Stimulated activated naive CD8-positive, alpha-beta T cell treated with anti-CD3 and anti-CD28 coated beads, Interleukin-15, amount 100 ng/mL, for 72 hours (primary cell): ENCODE data around the gene ARHGEF7.

Source experiments
- ATAC-seq: fragments of 150-1000 bp; cut with Tn5 transposase; 2 replicates; pipeline ENCODE4 v1.10.0; 2021; ENCODE audit warnings: mild to moderate bottlenecking, moderate library complexity
- DNase-seq, 2 donors: peaks; one replicate each; pipeline ENCODE4 v3.0.0; 2021 to 2022
- H3K27ac Mint-ChIP-seq, 2 donors: one replicate each; pipeline ENCODE4 v1.8.0; 2022; ENCODE audit warnings: mild to moderate bottlenecking in 2 of 2, mixed read lengths in 2 of 2, moderate library complexity in 2 of 2
- H3K27me3 Mint-ChIP-seq: one replicate; pipeline ENCODE4 v1.8.0; 2022; ENCODE audit warnings: mixed read lengths
- H3K4me1 Mint-ChIP-seq: one replicate; pipeline ENCODE4 v1.8.0; 2022; ENCODE audit warnings: mild to moderate bottlenecking, mixed read lengths
- H3K4me3 Mint-ChIP-seq, 2 donors: one replicate each; pipeline ENCODE4 v1.8.0; 2022; ENCODE audit warnings: mild to moderate bottlenecking in 2 of 2, mixed read lengths in 2 of 2, moderate library complexity in 1 of 2
- H3K9me3 Mint-ChIP-seq, 2 donors: one replicate each; pipeline ENCODE4 v1.8.0; 2022; ENCODE audit warnings: mixed read lengths in 2 of 2

ARHGEF7 gene

GRCh38 chr13:111281751-111282311 is 166.7 kb downstream of the ARHGEF7 start:
- Mint-ChIP-seq H3K27ac (no peak overlapping the region), H3K4me3 (no peak overlapping the region), H3K27me3 (no peaks in the 10 kb centered on the region), H3K4me1 (no peaks in the 10 kb centered on the region), H3K9me3 (no peaks in the 10 kb centered on the region)
- ATAC-seq (no peak), DNase-seq (no peak)

DNA sequence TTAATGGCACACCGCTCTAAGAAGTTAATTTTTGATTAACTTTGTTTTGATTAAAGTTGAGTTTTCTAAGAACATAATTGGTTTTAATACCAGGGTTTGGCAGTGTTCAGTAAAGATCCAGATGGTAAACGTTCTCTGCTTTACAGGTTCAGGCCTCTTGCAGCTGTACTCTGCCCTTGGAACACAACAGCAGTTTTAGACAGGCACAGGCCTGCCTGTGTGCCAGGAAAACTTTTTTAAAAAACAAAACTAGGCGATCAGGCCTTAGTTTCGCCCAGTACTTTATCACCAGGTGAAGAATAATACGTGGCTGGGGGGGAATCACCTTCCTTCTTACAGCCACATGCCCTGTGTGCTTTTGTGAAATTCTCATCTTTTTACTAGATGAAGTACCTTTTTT is 167.3 kb downstream of the ARHGEF7 start:
- H3K4me1 Mint-ChIP-seq = no peaks in the 10 kb centered on the region
- H3K9me3 Mint-ChIP-seq = no peaks in the 10 kb centered on the region
- no peak overlapping the region for H3K4me3 Mint-ChIP-seq
- DNase-seq (no peak), ATAC-seq (no peak)
- no peak overlapping the region for H3K27ac Mint-ChIP-seq
- no peaks in the 10 kb centered on the region for H3K27me3 Mint-ChIP-seq

DNA sequence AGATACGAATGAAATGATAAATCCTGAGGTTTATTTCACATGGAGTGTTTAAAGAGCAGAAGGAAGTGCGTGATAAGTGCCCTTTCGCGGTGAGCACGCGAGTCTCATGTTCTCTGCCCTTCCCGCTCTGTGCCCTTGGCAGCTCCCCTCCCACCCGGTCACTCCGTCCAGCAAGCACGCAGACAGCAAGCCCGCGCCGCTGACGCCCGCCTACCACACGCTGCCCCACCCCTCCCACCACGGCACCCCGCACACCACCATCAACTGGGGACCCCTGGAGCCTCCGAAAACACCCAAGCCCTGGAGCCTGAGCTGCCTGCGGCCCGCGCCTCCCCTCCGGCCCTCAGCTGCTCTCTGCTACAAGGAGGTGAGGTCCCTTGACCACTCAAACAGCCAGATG is 167.9 kb downstream of the ARHGEF7 start:
- Mint-ChIP-seq H3K27ac (peak overlapping the region in 1 of 2 donors; percentile 74), H3K9me3 (no peaks in the 10 kb centered on the region), H3K4me1 (no peaks in the 10 kb centered on the region), H3K27me3 (no peaks in the 10 kb centered on the region), H3K4me3 (no peak overlapping the region)
- ATAC-seq (no peak), DNase-seq (no peak)

- peak overlapping the region in 1 of 2 donors; percentile 74 for H3K27ac Mint-ChIP-seq
- H3K4me1 Mint-ChIP-seq = no peaks in the 10 kb centered on the region
- no peak for ATAC-seq
- H3K4me3 Mint-ChIP-seq = no peak overlapping the region
- no peaks in the 10 kb centered on the region for H3K9me3 Mint-ChIP-seq
- no peak for DNase-seq
- no peaks in the 10 kb centered on the region for H3K27me3 Mint-ChIP-seq
Measured at GRCh38 chr13:111283457-111283856, 168.3 kb downstream of the ARHGEF7 start.

GRCh38 chr13:111283991-111284390 is 168.9 kb downstream of the ARHGEF7 start:
- H3K4me3 Mint-ChIP-seq = no peak overlapping the region
- peak overlapping the region in 1 of 2 donors; percentile 0 for H3K27ac Mint-ChIP-seq
- ATAC-seq (no peak), DNase-seq (no peak)
- no peaks in the 10 kb centered on the region for H3K9me3 Mint-ChIP-seq
- H3K4me1 Mint-ChIP-seq = no peaks in the 10 kb centered on the region
- H3K27me3 Mint-ChIP-seq = no peaks in the 10 kb centered on the region

- no peaks in the 10 kb centered on the region for H3K9me3 Mint-ChIP-seq
- no peaks in the 10 kb centered on the region for H3K27me3 Mint-ChIP-seq
- H3K27ac Mint-ChIP-seq = no peak overlapping the region
- no peak overlapping the region for H3K4me3 Mint-ChIP-seq
- H3K4me1 Mint-ChIP-seq = no peaks in the 10 kb centered on the region
- no peak for ATAC-seq
- DNase-seq = no peak
Measured at GRCh38 chr13:111284565-111284964, 169.5 kb downstream of the ARHGEF7 start.

DNA sequence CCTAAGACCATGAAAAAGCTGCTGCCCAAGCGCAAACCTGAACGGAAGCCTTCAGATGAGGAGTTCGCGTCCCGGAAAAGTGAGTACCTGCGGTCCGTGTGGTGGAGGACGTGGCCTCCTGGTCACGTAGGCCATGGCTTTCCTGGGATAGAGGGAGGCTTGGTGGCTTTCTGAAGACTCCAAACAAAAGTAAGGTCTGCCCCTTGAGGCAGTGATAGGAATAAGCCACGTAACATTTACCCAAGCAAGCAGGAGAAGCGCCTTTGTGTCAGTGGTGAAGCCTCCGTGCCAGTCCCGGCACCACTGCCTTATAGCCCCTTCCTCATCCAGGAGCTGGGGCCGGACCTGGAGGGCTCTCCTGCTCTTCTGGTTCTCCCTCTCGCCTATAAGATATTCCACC is 171.1 kb downstream of the ARHGEF7 start:
- no peak for DNase-seq
- Mint-ChIP-seq H3K4me3 (no peak overlapping the region), H3K27ac (peak overlapping the region in 1 of 2 donors; percentile 76)

GRCh38 chr13:111286749-111287148 is 171.6 kb downstream of the ARHGEF7 start:
- Mint-ChIP-seq H3K27me3 (no peaks in the 10 kb centered on the region), H3K4me3 (no peak overlapping the region), H3K27ac (peak overlapping the region; percentile 75 to 94), H3K9me3 (no peaks in the 10 kb centered on the region), H3K4me1 (no peaks in the 10 kb centered on the region)
- ATAC-seq (no peak), DNase-seq (no peak)

More for the DNA sequence above, 171.1 kb downstream of the ARHGEF7 start:
- no peaks in the 10 kb centered on the region for H3K27me3 Mint-ChIP-seq
- H3K9me3 Mint-ChIP-seq = no peaks in the 10 kb centered on the region
- H3K4me1 Mint-ChIP-seq = no peaks in the 10 kb centered on the region
- no peak for ATAC-seq

- DNase-seq (no peak), ATAC-seq (no peak)
- H3K27me3 Mint-ChIP-seq = no peaks in the 10 kb centered on the region
- H3K27ac Mint-ChIP-seq = peak overlapping the region; percentile 75 to 94
- H3K4me1 Mint-ChIP-seq = no peaks in the 10 kb centered on the region
- H3K4me3 Mint-ChIP-seq = no peak overlapping the region
- no peaks in the 10 kb centered on the region for H3K9me3 Mint-ChIP-seq
Measured at GRCh38 chr13:111287201-111287600, 172.1 kb downstream of the ARHGEF7 start.

DNA sequence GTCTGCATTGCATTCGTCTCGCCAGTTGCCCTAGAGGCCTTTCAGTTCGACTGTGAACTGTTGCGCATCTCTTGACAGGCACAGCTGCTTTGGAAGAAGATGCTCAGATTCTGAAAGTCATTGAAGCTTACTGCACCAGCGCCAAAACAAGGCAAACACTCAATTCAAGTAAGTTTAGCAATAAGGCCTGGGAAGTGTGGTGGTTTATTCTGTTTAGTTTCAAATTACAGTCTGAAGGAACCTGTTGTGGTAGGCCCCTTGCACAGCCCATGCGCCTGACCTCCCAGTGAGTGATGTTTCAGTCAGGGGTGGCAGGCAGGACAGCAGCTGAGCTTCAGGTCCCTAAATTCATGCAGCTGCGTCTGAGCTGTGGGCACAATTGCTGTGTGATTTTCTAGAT is 173.2 kb downstream of the ARHGEF7 start:
- Mint-ChIP-seq H3K27ac (no peak overlapping the region), H3K9me3 (no peaks in the 10 kb centered on the region), H3K4me1 (no peaks in the 10 kb centered on the region), H3K4me3 (no peak overlapping the region), H3K27me3 (no peaks in the 10 kb centered on the region)
- no peak for DNase-seq
- ATAC-seq = no peak

DNA sequence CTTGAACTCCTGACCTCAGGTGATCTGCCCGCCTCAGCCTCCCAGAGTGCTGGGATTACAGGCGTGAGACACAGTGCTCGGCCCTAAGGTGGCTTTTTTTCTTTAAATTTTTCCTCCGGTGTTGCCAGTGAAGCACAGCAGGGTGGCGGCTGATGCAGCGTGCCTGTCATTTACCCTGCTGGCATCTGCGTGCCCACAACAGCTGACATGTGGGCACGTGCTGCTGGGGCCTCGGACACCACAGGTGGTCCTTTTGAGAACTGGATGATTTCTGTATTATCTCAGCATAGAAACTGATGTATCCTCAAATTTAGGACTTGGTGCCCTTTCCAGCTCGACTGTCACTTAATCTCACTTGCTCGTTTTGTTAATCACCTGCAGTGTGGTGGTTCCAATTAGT is 174.1 kb downstream of the ARHGEF7 start:
- no peaks in the 10 kb centered on the region for H3K4me1 Mint-ChIP-seq
- no peak overlapping the region for H3K27ac Mint-ChIP-seq
- no peak for ATAC-seq

DNA sequence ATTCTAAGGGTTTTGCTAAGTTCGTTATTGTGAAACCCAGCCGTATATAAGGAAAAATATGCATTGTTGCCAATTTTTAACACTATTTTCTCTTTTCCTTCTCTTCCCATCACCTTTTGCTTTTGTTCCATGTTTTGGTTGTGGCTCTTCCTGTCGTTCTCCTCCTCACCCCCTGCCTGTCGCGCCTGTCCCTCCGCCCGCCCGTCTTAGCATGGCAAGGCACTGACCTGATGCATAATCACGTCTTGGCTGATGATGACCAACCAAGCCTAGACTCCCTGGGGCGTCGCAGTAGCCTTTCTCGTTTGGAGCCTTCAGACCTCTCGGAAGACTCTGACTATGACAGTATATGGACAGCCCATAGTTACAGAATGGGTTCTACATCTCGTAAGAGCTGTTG is 176.8 kb downstream of the ARHGEF7 start:
- DNase-seq (no peak), ATAC-seq (no peak)
- Mint-ChIP-seq H3K4me3 (no peak overlapping the region), H3K27ac (no peak overlapping the region), H3K27me3 (no peaks in the 10 kb centered on the region), H3K4me1 (peaks cover 8% of the 10 kb centered on the region), H3K9me3 (no peaks in the 10 kb centered on the region)

More for the DNA sequence above, 174.1 kb downstream of the ARHGEF7 start:
- H3K27me3 Mint-ChIP-seq = no peaks in the 10 kb centered on the region
- no peaks in the 10 kb centered on the region for H3K9me3 Mint-ChIP-seq
- DNase-seq = no peak
- no peak overlapping the region for H3K4me3 Mint-ChIP-seq

DNA sequence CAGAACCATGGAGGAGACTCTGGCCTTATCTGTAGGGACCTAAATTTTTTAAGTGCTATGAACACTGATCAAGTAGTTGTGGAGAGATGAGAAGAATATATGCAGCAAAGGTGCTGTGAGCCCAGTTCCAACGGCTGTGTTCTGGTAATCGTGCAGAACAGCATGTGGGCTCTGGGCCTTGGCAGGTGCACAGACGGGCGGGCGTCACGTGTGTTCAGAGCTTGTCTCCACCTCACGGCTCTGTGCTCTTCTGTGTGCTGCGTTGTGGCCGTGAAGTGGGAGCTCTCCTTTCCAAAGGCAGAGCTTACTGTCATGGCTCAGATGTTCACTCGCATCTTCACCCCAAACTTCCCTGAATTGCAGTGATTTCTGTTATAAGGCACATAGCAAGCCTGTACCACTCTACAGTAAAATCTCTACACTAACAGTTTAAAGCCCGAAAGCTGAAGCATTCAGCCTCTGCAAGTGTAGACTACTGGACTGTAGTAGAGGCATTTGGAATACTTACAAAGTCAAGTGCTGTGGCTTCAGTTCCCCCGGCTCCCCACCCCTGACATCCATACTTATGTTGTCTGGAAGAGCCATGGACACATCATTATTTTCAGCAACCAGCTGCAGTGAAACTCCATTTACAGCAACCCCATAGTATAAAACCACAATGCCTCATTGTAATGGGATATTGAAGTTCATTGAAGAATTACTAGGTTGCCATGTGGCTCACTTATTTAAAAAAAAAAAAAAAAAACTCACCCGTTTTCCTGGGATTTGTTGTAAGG is 177.8 kb downstream of the ARHGEF7 start:
- Mint-ChIP-seq H3K27me3 (no peaks in the 10 kb centered on the region), H3K4me3 (no peak overlapping the region), H3K9me3 (no peaks in the 10 kb centered on the region), H3K4me1 (peaks cover 8% of the 10 kb centered on the region), H3K27ac (no peak overlapping the region)
- no peak for ATAC-seq
- no peak for DNase-seq

DNA sequence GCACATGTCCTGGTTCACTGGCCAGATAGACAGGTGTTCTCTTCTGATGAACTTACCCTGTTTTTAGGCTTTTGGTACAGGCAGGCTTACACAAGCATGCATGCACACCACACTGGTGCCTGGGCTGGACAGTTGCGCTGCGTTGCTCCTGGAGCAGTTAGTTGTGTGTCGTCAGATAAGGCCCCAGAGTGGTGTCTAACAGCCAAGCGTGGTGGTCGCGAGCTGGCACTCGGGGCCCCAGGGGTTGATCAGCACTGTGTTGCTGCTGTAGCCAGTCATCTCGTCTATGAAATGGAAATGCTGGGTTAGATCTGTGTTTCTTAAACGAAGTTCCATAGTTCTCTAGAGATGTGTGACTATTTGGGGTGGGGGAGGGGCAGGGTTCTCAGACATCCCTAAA is 180.8 kb downstream of the ARHGEF7 start:
- no peak overlapping the region for H3K4me3 Mint-ChIP-seq
- H3K9me3 Mint-ChIP-seq = no peaks in the 10 kb centered on the region

DNA sequence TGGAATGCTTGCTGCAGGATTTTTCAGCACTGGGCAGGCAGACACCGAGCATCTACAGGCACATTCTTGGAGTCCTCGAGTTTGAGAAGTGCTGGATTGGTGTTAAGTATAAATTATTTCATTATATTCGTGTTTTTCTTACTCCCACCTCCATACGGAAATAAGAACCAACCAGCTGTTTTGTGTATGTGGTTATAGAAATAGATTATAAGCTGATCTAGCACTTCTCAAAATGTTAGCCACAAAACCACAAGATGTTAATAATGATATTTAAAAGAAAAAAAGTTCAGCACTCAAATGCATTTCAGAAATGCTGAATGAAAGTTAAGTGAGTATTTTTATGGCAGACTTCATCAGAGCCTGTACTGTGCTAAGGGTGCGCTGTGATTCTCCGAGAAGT is 181.3 kb downstream of the ARHGEF7 start:
- H3K27me3 Mint-ChIP-seq = no peaks in the 10 kb centered on the region
- H3K4me3 Mint-ChIP-seq = no peak overlapping the region
- no peak for ATAC-seq
- H3K9me3 Mint-ChIP-seq = no peaks in the 10 kb centered on the region
- DNase-seq = no peak
- peaks cover 8% of the 10 kb centered on the region for H3K4me1 Mint-ChIP-seq
- no peak overlapping the region for H3K27ac Mint-ChIP-seq

More for the DNA sequence above, 180.8 kb downstream of the ARHGEF7 start:
- DNase-seq = no peak
- Mint-ChIP-seq H3K27ac (no peak overlapping the region), H3K27me3 (no peaks in the 10 kb centered on the region), H3K4me1 (peaks cover 8% of the 10 kb centered on the region)
- no peak for ATAC-seq

GRCh38 chr13:111298214-111298975 is 183.3 kb downstream of the ARHGEF7 start:
- H3K4me1 Mint-ChIP-seq = peaks cover 8% of the 10 kb centered on the region
- DNase-seq (no peak), ATAC-seq (no peak)
- no peak overlapping the region for H3K4me3 Mint-ChIP-seq
- no peaks in the 10 kb centered on the region for H3K27me3 Mint-ChIP-seq
- H3K9me3 Mint-ChIP-seq = no peaks in the 10 kb centered on the region
- H3K27ac Mint-ChIP-seq = no peak overlapping the region
